CD4-positive, alpha-beta T cell treated with Interleukin-4 for 4 hours (primary cell): ENCODE measurements around the gene DNAH9.

Experiments
- DNase-seq: peaks from one replicate; pipeline ENCODE4 v3.0.0-alpha.2; 2020

DNAH9 gene

GRCh38 chr17:11772031-11772430 lies 173.8 kb downstream of the DNAH9 start:
- no peak for DNase-seq

- DNase-seq, result no peak
These were observed 181.6 kb downstream of the DNAH9 start for GRCh38 chr17:11779892-11780291.

GRCh38 chr17:11780621-11781020 lies 182.4 kb downstream of the DNAH9 start:
- no peak for DNase-seq

GRCh38 chr17:11786711-11787438 lies 188.6 kb downstream of the DNAH9 start:
- DNase-seq, result no peak

- no peak for DNase-seq
These were observed 197.6 kb downstream of the DNAH9 start for GRCh38 chr17:11795906-11796305.

GRCh38 chr17:11797803-11798202 lies 199.5 kb downstream of the DNAH9 start:
- no peak for DNase-seq

- no peak for DNase-seq
These were observed 205.1 kb downstream of the DNAH9 start for GRCh38 chr17:11803231-11803969.

GRCh38 chr17:11805138-11805537 lies 206.9 kb downstream of the DNAH9 start:
- DNase-seq, result no peak

GRCh38 chr17:11805952-11806351 lies 207.7 kb downstream of the DNAH9 start:
- no peak for DNase-seq

GRCh38 chr17:11807606-11808005 lies 209.3 kb downstream of the DNAH9 start:
- no peak for DNase-seq

GRCh38 chr17:11813278-11813677 lies 215.0 kb downstream of the DNAH9 start:
- DNase-seq, result no peak

GRCh38 chr17:11813871-11814270 lies 215.6 kb downstream of the DNAH9 start:
- DNase-seq, result no peak

GRCh38 chr17:11814655-11815262 lies 216.5 kb downstream of the DNAH9 start:
- no peak for DNase-seq

- no peak for DNase-seq
These were observed 218.1 kb downstream of the DNAH9 start for GRCh38 chr17:11816409-11816808.

- no peak for DNase-seq
These were observed 225.6 kb downstream of the DNAH9 start for GRCh38 chr17:11823862-11824261.

GRCh38 chr17:11825572-11826209 lies 227.4 kb downstream of the DNAH9 start:
- DNase-seq, result no peak

GRCh38 chr17:11832401-11833137 lies 234.3 kb downstream of the DNAH9 start:
- no peak for DNase-seq

- no peak for DNase-seq
These were observed 238.2 kb downstream of the DNAH9 start for GRCh38 chr17:11836508-11836907.

GRCh38 chr17:11840052-11840451 lies 241.8 kb downstream of the DNAH9 start:
- no peak for DNase-seq

- DNase-seq, result no peak
These were observed 242.6 kb downstream of the DNAH9 start for GRCh38 chr17:11840831-11841230.

- DNase-seq, result no peak
These were observed 250.1 kb downstream of the DNAH9 start for GRCh38 chr17:11848330-11848729.

- no peak for DNase-seq
These were observed 254.0 kb downstream of the DNAH9 start for GRCh38 chr17:11852231-11852630.

- no peak for DNase-seq
These were observed 254.6 kb downstream of the DNAH9 start for GRCh38 chr17:11852912-11853311.
